Panc1 (cell line): Measurements from ENCODE around the gene DERL2. TPM values are rescaled to one million over a fixed set of nuclear protein-coding genes. Genes with fewer than 3 reads are reported as not detected.

Source experiments
- ATAC-seq: fragments of 200-7000 bp; cut with Tn5 transposase; 2 replicates; pipeline ENCODE4 v1.9.1; 2020; ENCODE audit warnings: mild to moderate bottlenecking, moderate library complexity
- Bru-seq: library from RNA; stranded (reverse); fragments of 400-500 nt; gene quantifications from one replicate; lab custom pipeline; 2021; lab: Mats Ljungman, UMichigan
- BruChase-seq, 2 experiments: library from RNA; stranded (reverse); fragments of 400-500 nt; gene quantifications; one replicate each; lab custom pipeline; 2021; lab: Mats Ljungman, UMichigan
- BruUV-seq: library from RNA; stranded (reverse); fragments of 400-500 nt; replicated peaks from 2 replicates; lab custom pipeline; 2021; lab: Mats Ljungman, UMichigan
- CTCF ChIA-PET: fragments of 300-600 bp; sonication (Branson Sonifier 250); formaldehyde crosslinking; loops from one replicate; lab custom pipeline; 2022; ENCODE audit warnings: antibody characterized with exemption; lab: Charles Lee
- POLR2A ChIA-PET: fragments of 300-600 bp; sonication (Branson Sonifier 250); formaldehyde crosslinking; loops from one replicate; lab custom pipeline; 2022; ENCODE audit warnings: antibody characterized with exemption; lab: Charles Lee
- DNase-seq: peaks from one replicate; pipeline ENCODE4 v3.0.0-alpha.2; 2010; ENCODE audit warnings: low read depth, low spot score
- H3K27ac ChIP-seq: 2 replicates; pipeline ENCODE4 v1.5.1; 2011; ENCODE audit warnings: mild to moderate bottlenecking, low read length, inconsistent platforms
- H3K27me3 ChIP-seq: fragments of 200-500 bp; sonication (Bioruptor generic); 2 replicates; pipeline ENCODE4 v1.6.0; 2014; ENCODE audit warnings: low read length, inconsistent platforms; ENCODE audit not compliant: control insufficient read depth, insufficient read depth
- H3K36me3 ChIP-seq: fragments of 200-500 bp; sonication (Bioruptor generic); 2 replicates; pipeline ENCODE4 v1.5.1; 2014; ENCODE audit warnings: inconsistent platforms, mild to moderate bottlenecking, low read length, moderate library complexity; ENCODE audit not compliant: control insufficient read depth, insufficient read depth
- H3K4me1 ChIP-seq: 2 replicates; pipeline ENCODE4 v1.5.1; 2011; ENCODE audit warnings: inconsistent platforms, mild to moderate bottlenecking, low read length, moderate library complexity; ENCODE audit not compliant: control insufficient read depth, insufficient read depth
- H3K4me3 ChIP-seq, 2 experiments: 2 replicates each; pipeline ENCODE4 v1.5.1; 2011 to 2012; ENCODE audit warnings: low read depth in 2 of 2, low read length in 2 of 2, mild to moderate bottlenecking in 2 of 2, inconsistent platforms in 1 of 2, moderate library complexity in 1 of 2
- H3K9me3 ChIP-seq: fragments of 200-500 bp; sonication (Bioruptor generic); 2 replicates; pipeline ENCODE4 v1.5.1; 2014; ENCODE audit warnings: low read depth, mild to moderate bottlenecking, inconsistent platforms, low read length, moderate library complexity; ENCODE audit not compliant: control insufficient read depth, insufficient read depth
- POLR2AphosphoS5 ChIP-seq: IDR thresholded peaks from 2 replicates; pipeline ENCODE4 v1.6.1; 2012; ENCODE audit warnings: mild to moderate bottlenecking, low read depth, low read length, moderate library complexity
- SIN3A ChIP-seq: IDR thresholded peaks from 2 replicates; pipeline ENCODE4 v1.6.1; 2012; ENCODE audit warnings: low read depth, mild to moderate bottlenecking, low read length, moderate library complexity, borderline replicate concordance; ENCODE audit not compliant: insufficient read depth
- TCF7L2 ChIP-seq: IDR thresholded peaks from 2 replicates; pipeline ENCODE4 v1.6.1; 2011; ENCODE audit warnings: mild to moderate bottlenecking, low read depth, low read length, inconsistent platforms
- in situ Hi-C: cut with HindIII; loops from 2 replicates; pipeline ENCODE4 v1.10.0; 2016; ENCODE audit warnings: low sequenced_read_pairs, low pct_unique_long_range_greater_than_20kb
- intact Hi-C: fragments of 100-400 bp; cut with micrococcal nuclease; formaldehyde crosslinking; loops from one replicate; pipeline ENCODE4 v1.10.0; 2022; ENCODE audit not compliant: unreplicated experiment
- long read RNA-seq: library from polyadenylated mRNA; unstranded; transcript quantifications from one replicate; pipeline ENCODE4 v2.0.0, GENCODE V29; 2021; ENCODE audit not compliant: unreplicated experiment
- polyA plus RNA-seq: library from polyadenylated mRNA; unstranded; fragments of >200 nt; gene quantifications from one replicate; pipeline ENCODE4 v1.2.1, GENCODE V29; 2012; ENCODE audit warnings: missing spikeins; ENCODE audit not compliant: insufficient read length
- total RNA-seq: library from RNA; stranded (reverse); gene quantifications from one replicate; pipeline ENCODE4 v1.2.1, GENCODE V29; 2021; ENCODE audit not compliant: unreplicated experiment
- TF ChIP-seq, protein P1 (sequence below), 2 experiments: IDR thresholded peaks; 2 replicates each; pipeline ENCODE4 v1.6.1; 2011 to 2012; ENCODE audit warnings: low read depth in 2 of 2, control low read depth in 1 of 2, low read length in 1 of 2, mild to moderate bottlenecking in 1 of 2, moderate library complexity in 1 of 2; ENCODE audit not compliant: insufficient read depth in 1 of 2
- TF ChIP-seq, protein P2 (sequence below): fragments of 450-650 bp; IDR thresholded peaks from 2 replicates; pipeline ENCODE4 v1.5.1; 2017; ENCODE audit warnings: mild to moderate bottlenecking

Gene DERL2
- total RNA-seq (59.7 TPM), Bru-seq, nascent RNA (percentile 86 among the genes with signal in this experiment), BruChase-seq, experiment 1, labeled RNA remaining after a 2-hour chase (percentile 90 among the genes with signal in this experiment), BruChase-seq, experiment 2, labeled RNA remaining after a 6-hour chase (percentile 88 among the genes with signal in this experiment)
- 48.8 TPM for polyA plus RNA-seq
- long read RNA-seq, full-length matches to known transcripts: 61 of 89 reads
- long read RNA-seq, partial matches to known transcripts: 4 of 89 reads
- long read RNA-seq, other reads (novel, unspliced or antisense): 24 of 89 reads

DNA sequence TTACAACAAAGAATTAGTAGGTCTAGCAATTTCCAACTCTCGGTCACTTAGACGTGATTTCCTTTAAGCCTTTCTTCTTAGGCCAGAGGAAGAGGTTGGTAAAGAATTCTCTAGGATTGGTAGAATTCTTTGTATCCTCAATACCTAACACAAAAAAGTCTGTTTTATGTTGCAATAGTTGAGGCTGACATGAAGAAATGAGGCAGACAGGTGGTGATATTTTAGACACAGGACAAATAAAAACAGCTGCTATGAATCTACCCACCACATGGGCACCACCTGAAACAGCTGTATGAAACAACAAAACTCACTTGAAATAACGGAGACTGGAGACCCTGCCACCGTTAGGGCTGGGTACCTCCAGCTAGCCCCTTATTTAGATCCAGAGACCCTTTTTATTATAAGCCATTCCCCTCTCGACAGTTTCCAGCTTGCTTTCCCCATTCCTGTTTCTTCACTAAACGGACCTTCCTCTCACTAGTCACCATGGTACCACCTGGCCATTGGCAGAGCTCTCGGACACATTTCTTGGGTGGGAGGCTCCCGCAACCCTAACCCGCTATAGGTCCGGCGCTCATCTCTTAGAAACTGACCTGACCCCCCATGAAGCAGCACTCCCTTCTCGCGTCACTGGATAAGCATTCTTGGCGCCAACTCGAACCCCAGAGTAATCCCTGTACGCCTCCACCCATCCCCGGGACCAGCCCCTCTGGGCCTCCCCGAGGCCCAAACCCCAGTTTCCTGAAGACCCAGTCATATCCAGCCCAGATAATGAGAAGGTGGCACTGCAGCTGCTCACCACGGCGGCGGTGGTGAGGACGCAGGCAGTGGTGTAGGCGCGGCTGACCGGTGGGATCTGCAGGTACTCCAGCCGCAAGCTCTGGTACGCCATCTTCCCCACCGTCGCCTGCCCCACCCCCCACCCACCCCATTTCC is at the start of gene DERL2:
TSS of gene DERL2 (minus strand) at position 909 of the 936 bp plus-strand sequence. CDS start at position 892, 17 bp downstream.
- ATAC-seq (peak; percentile 46), DNase-seq (no peak)
- POLR2A ChIA-PET: interaction anchor here (0.6 to 0.7 kb wide), 5 partner anchors 8 to 964 kb away, joined by 3 read pairs; no protein-coding TSS in a partner anchor
- CTCF ChIA-PET: no interaction called here
- peaks cover 22% of the 10 kb centered on the region for H3K36me3 ChIP-seq
- TF ChIP-seq SIN3A: peak; percentile 76; the same call in 1 of the 2 replicates
- TF ChIP-seq, protein P1, sequence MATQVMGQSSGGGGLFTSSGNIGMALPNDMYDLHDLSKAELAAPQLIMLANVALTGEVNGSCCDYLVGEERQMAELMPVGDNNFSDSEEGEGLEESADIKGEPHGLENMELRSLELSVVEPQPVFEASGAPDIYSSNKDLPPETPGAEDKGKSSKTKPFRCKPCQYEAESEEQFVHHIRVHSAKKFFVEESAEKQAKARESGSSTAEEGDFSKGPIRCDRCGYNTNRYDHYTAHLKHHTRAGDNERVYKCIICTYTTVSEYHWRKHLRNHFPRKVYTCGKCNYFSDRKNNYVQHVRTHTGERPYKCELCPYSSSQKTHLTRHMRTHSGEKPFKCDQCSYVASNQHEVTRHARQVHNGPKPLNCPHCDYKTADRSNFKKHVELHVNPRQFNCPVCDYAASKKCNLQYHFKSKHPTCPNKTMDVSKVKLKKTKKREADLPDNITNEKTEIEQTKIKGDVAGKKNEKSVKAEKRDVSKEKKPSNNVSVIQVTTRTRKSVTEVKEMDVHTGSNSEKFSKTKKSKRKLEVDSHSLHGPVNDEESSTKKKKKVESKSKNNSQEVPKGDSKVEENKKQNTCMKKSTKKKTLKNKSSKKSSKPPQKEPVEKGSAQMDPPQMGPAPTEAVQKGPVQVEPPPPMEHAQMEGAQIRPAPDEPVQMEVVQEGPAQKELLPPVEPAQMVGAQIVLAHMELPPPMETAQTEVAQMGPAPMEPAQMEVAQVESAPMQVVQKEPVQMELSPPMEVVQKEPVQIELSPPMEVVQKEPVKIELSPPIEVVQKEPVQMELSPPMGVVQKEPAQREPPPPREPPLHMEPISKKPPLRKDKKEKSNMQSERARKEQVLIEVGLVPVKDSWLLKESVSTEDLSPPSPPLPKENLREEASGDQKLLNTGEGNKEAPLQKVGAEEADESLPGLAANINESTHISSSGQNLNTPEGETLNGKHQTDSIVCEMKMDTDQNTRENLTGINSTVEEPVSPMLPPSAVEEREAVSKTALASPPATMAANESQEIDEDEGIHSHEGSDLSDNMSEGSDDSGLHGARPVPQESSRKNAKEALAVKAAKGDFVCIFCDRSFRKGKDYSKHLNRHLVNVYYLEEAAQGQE (IDR thresholded peaks at IDR 0.05; ENCODE audit: insufficient read depth in 1 of 2, low read depth in 2 of 2, low read length in 1 of 2): no peak
- intact Hi-C loops: no loop called here
- BruUV-seq: TSS peak; percentile 71
- H3K4me3 ChIP-seq: peak within 1 kb of the TSS; percentile 85 to 98
- peaks cover 7% of the 10 kb centered on the region; the same call in 1 of the 2 replicates for H3K9me3 ChIP-seq
- peak within 1 kb of the TSS; percentile 94 for H3K27ac ChIP-seq
- in situ Hi-C loops: no loop called here
- no peaks in the 10 kb centered on the region for H3K27me3 ChIP-seq
- peaks cover 6% of the 10 kb centered on the region for H3K4me1 ChIP-seq

DNA sequence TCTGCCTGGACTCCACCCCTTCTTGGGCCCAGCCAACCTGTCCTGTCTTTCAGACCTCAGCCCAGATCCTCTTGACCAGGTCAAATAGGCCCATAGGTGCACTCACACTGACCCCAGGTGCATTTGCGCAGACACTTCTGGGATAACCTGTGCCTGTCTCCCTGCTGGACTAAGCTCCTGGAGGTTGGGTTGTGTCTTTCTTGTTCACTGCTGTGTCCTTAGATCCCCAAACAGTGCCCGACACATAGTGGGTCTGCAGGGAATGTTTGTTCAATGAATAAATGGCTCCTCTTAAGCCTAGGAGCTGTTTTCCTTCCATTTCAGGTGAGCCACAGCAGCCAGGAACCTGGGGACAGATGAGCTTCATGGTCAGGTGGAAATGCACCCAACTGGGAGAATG is 49.5 kb upstream of the DERL2 start:
- ChIA-PET POLR2A (no interaction called here), CTCF (no interaction called here)
- no peak for DNase-seq
- in situ Hi-C loops (no loop called here), intact Hi-C loops (no loop called here)
- no peak overlapping the region for H3K4me3 ChIP-seq
- H3K9me3 ChIP-seq: no peaks in the 10 kb centered on the region
- TF ChIP-seq, protein P2, sequence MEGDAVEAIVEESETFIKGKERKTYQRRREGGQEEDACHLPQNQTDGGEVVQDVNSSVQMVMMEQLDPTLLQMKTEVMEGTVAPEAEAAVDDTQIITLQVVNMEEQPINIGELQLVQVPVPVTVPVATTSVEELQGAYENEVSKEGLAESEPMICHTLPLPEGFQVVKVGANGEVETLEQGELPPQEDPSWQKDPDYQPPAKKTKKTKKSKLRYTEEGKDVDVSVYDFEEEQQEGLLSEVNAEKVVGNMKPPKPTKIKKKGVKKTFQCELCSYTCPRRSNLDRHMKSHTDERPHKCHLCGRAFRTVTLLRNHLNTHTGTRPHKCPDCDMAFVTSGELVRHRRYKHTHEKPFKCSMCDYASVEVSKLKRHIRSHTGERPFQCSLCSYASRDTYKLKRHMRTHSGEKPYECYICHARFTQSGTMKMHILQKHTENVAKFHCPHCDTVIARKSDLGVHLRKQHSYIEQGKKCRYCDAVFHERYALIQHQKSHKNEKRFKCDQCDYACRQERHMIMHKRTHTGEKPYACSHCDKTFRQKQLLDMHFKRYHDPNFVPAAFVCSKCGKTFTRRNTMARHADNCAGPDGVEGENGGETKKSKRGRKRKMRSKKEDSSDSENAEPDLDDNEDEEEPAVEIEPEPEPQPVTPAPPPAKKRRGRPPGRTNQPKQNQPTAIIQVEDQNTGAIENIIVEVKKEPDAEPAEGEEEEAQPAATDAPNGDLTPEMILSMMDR: no peak
- TF ChIP-seq TCF7L2 (no peak), POLR2AphosphoS5 (no peak), SIN3A (no peak)
- TF ChIP-seq, protein P1 (IDR thresholded peaks at IDR 0.05; ENCODE audit: insufficient read depth in 1 of 2, low read depth in 2 of 2, low read length in 1 of 2): no peak
- no peaks in the 10 kb centered on the region for H3K36me3 ChIP-seq
- no peaks in the 10 kb centered on the region for H3K27me3 ChIP-seq
- no peak for ATAC-seq
- no peak overlapping the region for H3K27ac ChIP-seq
- BruUV-seq: no TSS peak
- H3K4me1 ChIP-seq: no peaks in the 10 kb centered on the region
